GM21526 (cell line): ENCODE data around the gene TMC5.

Experiments used
- ATAC-seq: cut with Tn5 transposase; IDR thresholded peaks from one replicate; pipeline ENCODE4 v1.9.1; 2021; ENCODE audit warnings: moderate library complexity; ENCODE audit not compliant: unreplicated experiment, low FRiP score

TMC5 gene

DNA sequence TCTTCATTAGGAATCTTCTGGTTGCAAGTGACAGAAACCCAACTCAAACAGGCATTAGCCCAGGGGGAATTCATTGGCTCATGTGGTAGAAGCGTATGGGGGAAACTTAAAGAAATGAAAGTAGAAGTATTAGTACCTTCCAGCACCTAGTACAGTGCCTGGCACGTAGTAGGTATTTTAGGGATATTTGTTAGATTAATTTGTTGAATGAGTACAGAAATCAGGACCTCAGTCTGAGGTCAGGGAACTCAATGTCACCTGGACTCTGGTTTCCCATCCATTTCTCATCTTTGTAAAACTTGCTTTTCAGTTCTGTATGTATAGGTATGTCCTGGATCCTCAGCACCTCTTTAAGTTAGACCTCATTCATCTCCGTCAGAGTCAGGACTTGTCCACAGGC, 32.5 kb downstream of the TMC5 start:
- no peak for ATAC-seq

- no peak for ATAC-seq
Measured at GRCh38 chr16:19458722-19459379, 41.2 kb downstream of the TMC5 start.

GRCh38 chr16:19460397-19460796, 42.7 kb downstream of the TMC5 start:
- ATAC-seq, result no peak

- no peak for ATAC-seq
Measured at GRCh38 chr16:19463468-19464315, 46.0 kb downstream of the TMC5 start.

DNA sequence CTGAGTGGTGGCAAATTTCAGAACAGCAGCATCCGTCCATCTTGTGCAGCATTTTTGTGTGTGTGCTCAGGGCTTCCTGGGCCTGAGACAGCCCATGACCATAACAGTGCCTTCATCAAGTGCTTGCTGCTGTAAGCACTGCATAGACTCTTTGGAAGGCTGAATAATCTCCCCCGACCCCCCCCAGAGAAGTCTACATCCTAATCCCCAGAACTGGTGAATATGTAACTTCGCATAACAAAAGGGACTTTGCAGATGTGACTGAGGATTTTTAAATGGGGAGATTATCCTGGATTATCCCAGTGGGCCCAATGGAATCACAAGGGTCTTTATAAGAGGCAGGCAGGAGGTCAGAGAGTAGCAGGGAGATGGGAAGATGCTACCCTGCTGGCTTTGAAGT, 50.6 kb downstream of the TMC5 start:
- no peak for ATAC-seq

- ATAC-seq, result no peak
Measured at GRCh38 chr16:19472482-19472881, 54.8 kb downstream of the TMC5 start.

GRCh38 chr16:19474617-19475016, 56.9 kb downstream of the TMC5 start:
- no peak for ATAC-seq

- ATAC-seq, result no peak
Measured at GRCh38 chr16:19478505-19478904, 60.8 kb downstream of the TMC5 start.

DNA sequence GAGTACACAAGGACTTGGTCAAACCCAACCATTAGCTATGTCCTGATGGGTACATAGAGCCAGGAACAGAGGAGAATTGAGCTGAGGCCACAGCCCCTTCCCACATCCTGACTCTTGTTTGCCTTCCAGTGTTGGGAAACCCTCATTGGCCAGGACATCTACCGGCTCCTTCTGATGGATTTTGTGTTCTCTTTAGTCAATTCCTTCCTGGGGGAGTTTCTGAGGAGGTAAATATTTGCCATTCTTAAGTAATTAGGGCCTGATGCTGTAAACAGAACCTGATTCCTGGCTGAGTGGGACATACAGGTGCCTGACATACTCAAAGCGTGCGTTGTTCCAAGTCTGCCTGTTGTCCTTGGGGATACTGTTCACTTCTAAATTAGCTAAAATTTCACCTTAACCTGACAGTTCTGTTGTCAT, 61.6 kb downstream of the TMC5 start:
- ATAC-seq, result no peak

GRCh38 chr16:19481296-19481695, 63.6 kb downstream of the TMC5 start:
- no peak for ATAC-seq

DNA sequence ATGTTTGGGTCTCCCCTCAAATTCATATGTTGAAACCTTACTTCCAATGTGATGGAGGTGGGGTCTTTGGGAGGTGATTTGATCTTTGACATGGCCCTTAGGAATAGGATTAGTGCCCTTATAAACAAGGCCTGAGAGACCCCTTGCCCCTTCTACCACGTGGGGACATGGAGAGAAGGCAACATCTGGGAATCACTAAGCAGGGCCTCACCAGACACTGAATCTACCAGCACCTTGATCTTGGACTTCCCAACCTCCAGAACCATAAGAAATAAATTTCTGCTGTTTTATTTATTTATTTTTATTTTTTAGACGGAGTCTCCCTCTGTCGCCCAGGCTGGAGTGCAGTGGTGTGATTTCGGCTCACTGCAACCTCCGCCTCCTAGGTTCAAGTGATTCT, 64.1 kb downstream of the TMC5 start:
- ATAC-seq, result no peak

DNA sequence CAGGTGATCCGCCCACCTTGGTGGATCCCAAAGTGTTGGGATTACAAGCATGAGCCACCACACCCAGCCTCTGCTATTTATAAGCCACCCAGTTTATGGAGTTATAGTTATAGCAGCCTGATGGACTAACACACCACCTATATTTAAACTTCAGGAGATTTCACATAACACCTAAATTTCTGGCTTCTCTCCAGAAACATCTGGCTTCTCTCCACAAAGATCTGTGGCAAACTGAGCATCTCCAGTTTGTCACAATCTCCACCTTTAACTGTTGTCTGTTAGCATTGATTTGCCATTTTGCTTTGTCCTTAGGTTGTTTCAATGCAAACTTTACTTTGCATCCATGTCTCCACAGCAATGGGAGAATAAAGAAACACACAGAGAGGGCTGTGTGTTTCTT, 64.6 kb downstream of the TMC5 start:
- no peak for ATAC-seq

DNA sequence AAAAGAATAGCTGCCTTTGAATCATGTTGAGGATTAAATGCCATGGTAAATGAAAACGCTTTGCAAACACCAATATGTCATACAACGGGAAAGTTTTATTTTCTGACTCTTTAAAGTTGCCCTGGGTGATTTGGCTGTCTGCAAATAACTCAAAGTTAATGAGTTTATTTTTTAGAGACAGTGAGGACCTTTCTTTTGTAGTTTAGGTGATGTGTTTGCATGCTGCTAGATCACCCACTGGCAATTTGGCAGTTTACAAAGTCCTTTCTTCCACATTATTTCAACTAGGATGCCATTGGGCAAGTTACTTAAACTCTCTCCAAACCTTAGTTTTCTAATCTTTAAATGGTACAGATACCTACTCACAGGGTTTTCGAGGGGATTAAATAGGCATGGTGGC, 66.4 kb downstream of the TMC5 start:
- no peak for ATAC-seq

DNA sequence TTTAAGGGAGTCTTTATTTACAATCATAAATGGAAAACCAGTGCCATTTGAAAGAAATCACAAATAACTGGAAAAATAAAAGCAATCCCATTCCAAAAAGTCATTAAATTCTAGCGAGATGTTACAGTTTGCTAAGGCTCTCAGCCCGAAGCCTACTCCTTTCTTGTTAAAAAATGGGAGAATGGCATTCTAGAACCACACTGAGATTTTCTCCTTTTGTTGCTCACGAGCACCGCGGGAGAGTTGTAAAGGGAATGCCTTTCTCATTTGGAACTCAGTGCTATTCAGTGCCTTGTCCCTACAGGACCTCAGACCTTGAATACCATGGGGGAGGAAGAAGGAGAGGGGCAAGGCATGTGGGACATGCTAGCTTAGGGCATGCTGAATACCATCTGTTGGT, 67.9 kb downstream of the TMC5 start:
- no peak for ATAC-seq

DNA sequence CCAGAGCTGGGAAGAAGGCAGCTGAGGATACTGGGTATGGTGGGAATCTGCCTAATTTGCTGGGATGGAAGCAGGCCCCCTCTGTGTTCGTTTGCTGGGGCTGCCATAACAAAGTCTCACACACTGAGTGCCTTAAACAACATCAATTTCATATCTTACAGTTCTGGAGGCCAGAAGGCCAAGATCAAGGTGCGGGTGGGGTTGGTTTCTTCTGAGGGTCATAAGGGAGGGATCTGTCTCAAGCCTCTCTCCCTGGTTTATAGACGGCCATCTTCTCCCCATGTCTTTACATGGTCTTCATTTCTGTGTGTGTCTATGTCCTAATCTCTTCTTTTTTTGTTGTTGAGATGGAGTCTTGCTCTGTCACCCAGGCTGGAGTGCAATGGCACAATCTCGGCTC, 68.4 kb downstream of the TMC5 start:
- no peak for ATAC-seq

- ATAC-seq, result no peak
Measured at GRCh38 chr16:19486750-19487325, 69.2 kb downstream of the TMC5 start.

DNA sequence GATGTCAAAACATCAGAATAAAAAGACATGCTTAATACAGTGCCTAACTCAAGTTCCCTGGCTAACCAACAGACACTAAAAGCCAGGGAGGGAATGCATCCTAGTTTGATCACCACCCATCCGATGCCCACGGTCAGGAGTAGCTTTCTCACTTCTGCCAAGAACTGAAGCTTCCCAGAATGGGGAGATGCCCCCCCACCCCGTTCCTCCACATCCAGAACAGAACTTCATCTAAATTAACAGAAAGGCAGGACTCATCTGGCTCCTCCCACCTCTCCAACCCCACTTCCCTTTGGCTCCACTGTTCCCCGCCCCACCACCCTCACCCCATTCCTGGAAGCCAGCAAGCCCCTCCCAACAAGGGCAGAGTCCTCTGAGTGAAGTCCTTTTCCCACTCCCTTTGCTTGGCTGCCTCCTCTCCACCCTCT, 70.5 kb downstream of the TMC5 start:
- ATAC-seq, result no peak

DNA sequence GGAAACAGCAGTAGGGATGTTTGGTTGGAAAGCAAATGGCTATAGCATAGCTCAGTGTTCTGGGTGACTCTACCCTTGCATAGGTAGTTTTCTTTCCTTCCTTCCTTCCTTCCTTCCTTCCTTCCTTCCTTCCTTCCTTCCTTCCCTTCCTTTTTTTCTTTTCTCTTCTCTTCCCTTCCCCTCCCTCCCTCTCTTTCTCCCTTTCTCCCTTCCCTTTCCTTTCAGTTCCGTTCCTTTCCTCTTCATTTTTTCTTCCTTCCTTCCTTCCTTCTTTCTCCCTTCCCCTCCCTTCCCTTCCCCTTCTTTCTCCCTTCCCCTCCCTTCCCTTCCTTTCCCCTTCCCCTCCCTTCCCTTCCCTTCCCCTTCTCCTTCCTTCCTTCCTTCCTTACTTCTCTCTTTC, 72.9 kb downstream of the TMC5 start:
- no peak for ATAC-seq

DNA sequence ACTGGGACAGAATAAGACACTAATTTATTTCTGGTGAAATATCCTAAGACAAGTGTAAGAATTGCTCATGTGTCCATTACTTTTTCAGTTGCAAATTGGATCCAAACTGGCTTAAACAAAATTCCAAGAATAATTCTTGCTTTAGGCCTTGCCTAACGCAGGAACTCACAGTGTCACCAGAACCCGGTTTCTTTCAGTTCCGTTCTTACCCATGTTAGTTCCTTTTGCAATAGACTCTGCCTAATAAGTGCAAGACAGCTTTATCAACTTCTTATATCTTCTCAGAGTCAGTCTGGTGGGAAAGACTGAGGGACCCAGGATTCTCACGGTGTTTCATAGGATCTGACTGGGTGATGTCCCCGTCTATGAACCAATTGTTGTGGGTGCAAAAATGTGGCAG, 79.5 kb downstream of the TMC5 start:
- no peak for ATAC-seq

DNA sequence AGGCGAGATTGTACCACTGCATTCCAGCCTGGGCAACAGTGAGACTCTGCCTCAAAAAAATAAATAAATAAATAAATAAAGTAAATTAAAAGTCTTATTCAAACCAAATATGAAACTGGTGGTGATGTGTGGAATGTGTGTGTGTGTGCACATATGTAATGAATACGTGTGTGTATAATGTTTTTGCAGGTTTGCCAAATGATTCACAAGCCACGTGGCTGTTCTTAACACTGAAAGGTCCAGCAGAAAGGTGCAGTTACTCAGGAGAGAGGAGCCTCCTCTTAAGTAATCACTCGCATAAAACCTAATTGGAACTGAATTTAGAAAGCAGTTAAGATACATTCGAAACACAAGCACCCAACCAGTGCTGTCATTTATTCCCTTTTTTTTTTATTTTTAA, 81.3 kb downstream of the TMC5 start:
- ATAC-seq, result no peak

DNA sequence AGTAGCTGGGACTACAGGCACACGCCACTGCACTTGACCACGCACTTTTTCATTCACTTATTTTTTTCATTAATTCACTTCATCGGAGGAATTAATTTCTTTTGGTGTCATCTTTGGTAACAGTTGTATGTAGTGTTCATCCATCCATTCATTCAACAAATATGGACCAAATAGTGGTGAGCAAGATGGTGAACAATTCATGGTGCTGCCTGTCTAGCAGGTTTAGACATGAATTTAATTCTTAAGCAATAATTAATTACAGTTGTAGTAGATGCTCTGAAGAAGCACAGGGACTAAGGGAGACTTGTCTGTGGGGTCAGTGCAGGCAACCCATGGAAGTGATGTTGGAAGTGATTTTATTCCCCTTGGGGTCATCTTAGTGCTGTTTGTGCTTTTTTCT, 81.8 kb downstream of the TMC5 start:
- no peak for ATAC-seq
